Stimulated activated CD4-positive, alpha-beta T cell treated with anti-CD3 and anti-CD28 coated beads, Interleukin-12 subunit alpha, Interleukin-12 subunit beta, amount 100 ng/mL, for 4 hours (primary cell): ENCODE results near the gene CADPS2.
"Not testable (repeated sequence)": the region's sequence is repeated elsewhere in the genome, so short reads cannot be mapped to it uniquely, and the experiment has no call there.

Source experiments
- DNase-seq: peaks from one replicate; pipeline ENCODE4 v3.0.0-alpha.2; 2020

The CADPS2 gene

GRCh38 chr7:122304996-122305421 is 581.3 kb downstream of the CADPS2 start:
- no peak for DNase-seq

GRCh38 chr7:122304319-122304975 is 581.8 kb downstream of the CADPS2 start, which contains the start of gene FEZF1:
Gene FEZF1 (minus strand): TSS chr7:122304750. CDS start chr7:122304437, 313 bp downstream.
- no peak for DNase-seq

DNA sequence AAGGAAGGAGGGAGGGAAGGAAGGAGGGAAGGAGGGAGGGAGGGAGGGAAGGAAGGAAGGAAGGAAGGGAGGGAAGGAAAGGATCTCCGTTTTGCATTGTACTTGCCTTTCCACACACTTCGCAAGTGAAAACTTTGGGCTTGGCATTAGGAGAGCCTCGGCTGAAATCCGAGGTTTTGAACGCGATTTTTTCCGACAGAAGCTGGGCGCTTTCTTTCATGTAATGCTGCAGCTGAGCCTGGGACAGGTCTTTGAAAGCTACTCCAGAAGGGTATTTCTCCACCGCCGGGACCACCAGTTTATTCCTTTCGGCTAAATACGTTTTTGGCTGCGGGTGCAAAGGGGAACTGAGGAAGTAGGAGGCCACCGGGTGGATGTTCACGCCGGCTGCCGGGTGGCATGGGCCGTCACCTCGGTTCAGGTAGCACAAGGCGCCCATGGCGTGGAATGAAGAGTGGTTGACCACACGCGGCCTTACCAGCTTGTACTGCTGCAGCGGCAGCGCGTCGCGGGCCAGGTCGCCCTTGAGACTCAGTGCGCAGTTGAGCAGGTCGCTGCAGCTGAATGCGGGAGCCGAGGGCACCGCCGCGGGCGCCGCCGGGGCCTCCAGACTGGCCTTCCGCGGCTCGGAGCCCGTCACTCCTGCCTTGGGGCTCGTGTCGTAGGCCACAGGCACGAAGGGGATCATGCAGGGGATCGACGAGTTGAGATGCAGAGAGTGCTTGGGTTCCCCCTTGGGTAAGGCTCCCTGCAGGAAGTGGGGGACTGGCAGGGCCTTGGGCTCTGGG is 582.5 kb downstream of the CADPS2 start:
- DNase-seq, result no peak

GRCh38 chr7:122302761-122303530 is 583.3 kb downstream of the CADPS2 start:
- DNase-seq, result no peak

DNA sequence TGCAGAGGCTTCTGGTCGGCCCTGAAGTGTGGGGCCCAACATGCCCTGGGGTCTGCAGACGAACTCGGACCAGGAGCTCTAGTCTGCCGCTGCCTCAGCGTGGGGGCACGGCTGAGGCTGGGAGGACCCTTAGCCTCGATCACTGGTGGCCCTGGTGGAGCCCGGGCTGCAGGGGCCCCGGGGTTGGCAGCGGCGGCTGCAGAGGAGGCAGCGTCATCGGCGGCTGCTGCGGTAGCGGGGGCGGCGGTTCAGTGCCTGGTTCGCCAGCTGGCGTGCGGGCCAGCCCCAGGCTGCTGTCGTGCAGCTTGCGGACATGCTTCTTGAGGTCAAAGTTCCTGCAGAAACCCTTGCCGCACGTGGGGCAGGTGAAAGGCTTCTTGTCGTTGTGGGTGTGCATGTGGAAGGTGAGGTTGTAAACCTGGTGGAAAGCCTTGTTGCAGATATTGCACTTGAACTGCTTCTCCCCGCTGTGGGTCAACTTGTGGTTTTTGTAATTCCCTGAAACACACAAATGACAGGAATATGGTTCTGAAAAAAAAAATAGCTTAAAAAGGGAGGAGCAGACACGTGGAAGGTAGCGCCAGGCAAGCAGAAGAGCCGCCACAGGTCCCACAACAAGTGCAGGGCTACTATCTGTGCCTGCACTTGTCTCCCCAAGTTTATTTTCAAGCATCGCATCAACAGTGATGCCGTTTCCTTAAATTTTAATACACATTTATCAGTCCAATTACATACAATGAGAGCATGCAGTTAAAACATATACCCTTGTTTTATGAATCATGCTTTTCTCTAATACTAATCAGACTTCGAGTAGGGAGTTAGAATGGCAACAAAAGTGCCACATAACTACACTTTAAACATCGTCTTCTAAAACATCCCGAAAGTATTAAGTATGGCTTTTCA is 584.2 kb downstream of the CADPS2 start:
- no peak for DNase-seq

GRCh38 chr7:122300956-122301833 is 585.1 kb downstream of the CADPS2 start:
- DNase-seq, result no peak

DNA sequence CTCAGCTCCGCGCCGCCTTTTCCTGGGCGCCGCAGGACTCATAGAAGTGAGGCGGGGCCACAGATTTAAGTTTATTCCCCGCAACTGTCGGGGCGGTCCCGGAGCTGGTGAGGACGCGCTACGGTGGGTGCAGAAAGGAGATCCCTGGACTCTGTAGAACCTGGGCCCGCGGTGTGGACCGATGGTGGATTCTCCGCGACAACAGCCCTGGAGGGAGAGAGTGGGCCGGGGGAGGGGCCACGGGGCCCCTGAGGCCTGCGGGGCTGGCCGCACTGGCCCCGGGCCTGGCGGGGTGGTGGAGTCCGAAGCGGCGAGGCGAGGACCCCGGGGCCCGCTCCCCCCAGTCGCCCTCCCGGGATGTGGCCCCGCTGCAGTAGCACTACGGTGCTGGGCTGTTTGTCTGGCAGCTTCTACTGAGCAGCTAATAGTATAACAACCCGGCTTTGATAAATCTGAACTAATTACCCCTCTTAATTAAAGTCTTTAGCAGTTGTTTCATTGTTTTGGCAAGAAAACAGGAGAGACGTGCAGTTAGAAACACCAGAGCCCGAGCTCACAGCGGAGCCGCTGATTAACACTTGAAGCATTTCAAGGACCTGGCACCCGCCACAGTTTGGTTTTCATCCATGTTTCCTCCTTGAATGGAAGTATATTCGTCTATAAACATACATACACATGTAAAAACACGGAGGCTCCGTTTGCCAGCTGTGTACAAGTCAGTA is 585.9 kb downstream of the CADPS2 start:
- DNase-seq, result no peak

- no peak for DNase-seq
Measured at GRCh38 chr7:122299624-122300210, 586.5 kb downstream of the CADPS2 start.

- no peak for DNase-seq
Measured at GRCh38 chr7:122298618-122299017, 587.6 kb downstream of the CADPS2 start.

GRCh38 chr7:122298131-122298530 is 588.1 kb downstream of the CADPS2 start:
- no peak for DNase-seq

DNA sequence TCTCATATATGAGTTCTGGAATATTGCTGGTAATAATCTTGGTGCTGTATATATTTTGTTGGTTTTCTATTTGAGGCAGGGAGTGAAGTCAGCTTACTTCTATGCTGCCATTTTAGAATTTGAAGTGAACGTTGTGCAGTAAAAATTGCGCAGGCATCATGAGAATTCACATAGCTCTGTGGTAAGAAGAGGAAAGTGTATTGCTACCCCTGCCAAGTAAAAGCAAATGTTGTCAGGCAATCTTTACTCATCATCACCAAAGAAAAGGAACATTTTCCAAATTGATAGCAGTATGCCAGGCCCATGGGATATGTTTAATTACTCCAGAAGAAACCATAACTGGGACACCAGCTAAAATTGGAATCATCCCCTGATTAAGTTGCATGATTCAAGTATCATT is 595.1 kb downstream of the CADPS2 start:
- DNase-seq, result no peak

DNA sequence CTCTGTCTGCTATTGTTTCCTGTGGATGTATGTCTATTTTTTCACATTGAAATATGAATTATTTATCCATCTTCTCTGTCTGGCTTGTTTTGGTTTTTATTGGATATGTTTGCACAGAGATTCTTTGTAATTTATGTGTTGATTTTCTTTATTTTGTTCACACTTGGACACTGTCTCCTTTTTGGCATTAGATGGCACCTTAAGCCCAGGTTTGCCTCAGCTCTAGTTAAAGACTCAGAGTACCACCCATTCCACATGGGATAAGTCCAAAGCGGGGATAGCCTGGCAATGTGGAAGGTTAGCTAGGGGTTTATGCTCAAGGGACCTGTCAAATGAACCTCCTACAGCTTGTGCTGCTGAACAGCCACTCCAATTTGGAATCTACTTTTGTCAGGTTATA is 595.8 kb downstream of the CADPS2 start:
- no peak for DNase-seq

DNA sequence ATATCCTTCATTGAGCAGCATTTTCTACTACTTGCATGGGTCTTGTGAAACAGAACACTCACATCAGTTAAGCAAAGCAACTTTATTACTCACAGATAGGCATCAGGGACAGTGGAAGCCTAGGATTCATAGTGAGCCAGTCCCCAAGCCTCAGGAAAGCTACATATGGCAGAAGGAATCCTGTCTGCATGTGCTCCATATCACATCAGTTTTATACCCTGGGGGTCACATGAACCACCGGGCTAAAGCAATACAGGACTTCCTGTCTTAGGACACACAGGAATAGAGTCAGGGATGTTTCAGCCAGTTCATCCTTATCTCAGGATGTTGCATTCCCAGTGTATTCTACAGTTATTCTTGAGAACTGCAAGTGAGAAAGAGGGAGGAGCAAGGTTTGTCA is 596.8 kb downstream of the CADPS2 start:
- no peak for DNase-seq

- not testable (repeated sequence) for DNase-seq
Measured at GRCh38 chr7:122284608-122285007, 601.7 kb downstream of the CADPS2 start.

- no peak for DNase-seq
Measured at GRCh38 chr7:122273117-122273516, 613.1 kb downstream of the CADPS2 start.

DNA sequence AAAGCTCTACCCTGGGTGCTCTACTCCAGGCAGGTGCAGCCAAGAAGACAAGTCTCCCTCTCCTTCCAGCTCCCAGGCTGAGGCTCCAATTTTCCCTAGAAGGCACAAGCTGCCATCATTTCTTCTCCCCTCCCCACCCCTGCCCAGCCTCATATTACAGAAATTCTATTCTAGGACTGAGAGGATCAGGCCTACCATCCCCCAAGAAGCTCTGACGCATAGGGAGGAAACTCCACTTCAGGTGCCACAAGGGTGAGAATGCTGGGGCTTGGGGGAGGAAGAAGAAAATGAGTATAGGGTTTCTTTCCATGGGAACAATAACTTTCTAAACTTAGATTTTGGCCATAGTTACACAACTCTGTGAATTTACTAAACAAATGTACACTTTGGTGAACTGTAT is 617.0 kb downstream of the CADPS2 start:
- DNase-seq, result no peak
